Erythroblast (primary cell): ENCODE data around the gene IL6R.

Source experiments
- GATA1 ChIP-seq: IDR thresholded peaks from 2 replicates; pipeline ENCODE4 v1.6.1; 2011; ENCODE audit warnings: low read depth, mild to moderate bottlenecking, control low read depth, low read length, moderate library complexity
- POLR2A ChIP-seq: IDR thresholded peaks from 2 replicates; pipeline ENCODE4 v1.6.1; 2011; ENCODE audit warnings: mild to moderate bottlenecking, low read length

GRCh38 chr1:154425172-154425571, 20.0 kb downstream of the IL6R start:
- TF ChIP-seq POLR2A: no peak
- TF ChIP-seq GATA1: no peak
